Kidney capillary endothelial cell (primary cell): ENCODE data around the gene MUC3A.
"Not testable (repeated sequence)": the region's sequence is repeated elsewhere in the genome, so short reads cannot be mapped to it uniquely, and the experiment has no call there.

Source experiments
- DNase-seq: peaks from one replicate; pipeline ENCODE4 v3.0.0-alpha.2; 2018; ENCODE audit warnings: low spot score

Gene MUC3A

GRCh38 chr7:100974021-100974420 lies 24.7 kb downstream of the MUC3A start:
- DNase-seq = no peak

- DNase-seq = no peak
Observed at GRCh38 chr7:100975371-100975821, 26.1 kb downstream of the MUC3A start.

GRCh38 chr7:100978300-100978699 lies 29.0 kb downstream of the MUC3A start:
- no peak for DNase-seq

GRCh38 chr7:100983451-100984187 lies 34.3 kb downstream of the MUC3A start:
- no peak for DNase-seq

GRCh38 chr7:100984241-100984918 lies 35.0 kb downstream of the MUC3A start:
- not testable (repeated sequence) for DNase-seq

GRCh38 chr7:100985033-100985797 lies 35.9 kb downstream of the MUC3A start:
- not testable (repeated sequence) for DNase-seq

- DNase-seq = no peak
Observed at GRCh38 chr7:100991631-100992030, 42.3 kb downstream of the MUC3A start.

- DNase-seq = not testable (repeated sequence)
Observed at GRCh38 chr7:100992280-100992679, 42.9 kb downstream of the MUC3A start.

- not testable (repeated sequence) for DNase-seq
Observed at GRCh38 chr7:100994671-100995070, 45.3 kb downstream of the MUC3A start.

GRCh38 chr7:100998530-100998929 lies 49.2 kb downstream of the MUC3A start:
- not testable (repeated sequence) for DNase-seq

- DNase-seq = not testable (repeated sequence)
Observed at GRCh38 chr7:100999334-100999733, 50.0 kb downstream of the MUC3A start.

GRCh38 chr7:101000025-101000424 lies 50.7 kb downstream of the MUC3A start:
- DNase-seq = not testable (repeated sequence)

GRCh38 chr7:101002333-101002732 lies 53.0 kb downstream of the MUC3A start:
- not testable (repeated sequence) for DNase-seq

GRCh38 chr7:101007361-101007760 lies 58.0 kb downstream of the MUC3A start:
- not testable (repeated sequence) for DNase-seq

- DNase-seq = no peak
Observed at GRCh38 chr7:101009629-101010028, 60.3 kb downstream of the MUC3A start.

- DNase-seq = no peak
Observed at GRCh38 chr7:101012931-101013330, 63.6 kb downstream of the MUC3A start.

GRCh38 chr7:101015626-101016025 lies 66.3 kb downstream of the MUC3A start:
- DNase-seq = no peak

- DNase-seq = peak; percentile 86
Observed at GRCh38 chr7:101017064-101017777, 67.9 kb downstream of the MUC3A start.
